ENCODE measurements around the gene LYSMD4.

- no peak for TF ChIP-seq CTCF (conservative IDR thresholded peaks at IDR 0.05; ENCODE audit: low read depth, low read length)
- TF ChIP-seq EZH2phosphoT487 (IDR thresholded peaks at IDR 0.05; ENCODE audit: borderline replicate concordance, low read length), result no peak
These were observed 6.9 kb downstream of the LYSMD4 start for GRCh38 chr15:99726333-99726732.

Measured in PC-3 (cell line).